Measurements from ENCODE around the gene TNNI3K. TPM values are rescaled to one million over a fixed set of nuclear protein-coding genes. Genes with fewer than 3 reads are reported as not detected.

The TNNI3K gene
- total RNA-seq, 1 donor from 2014 or later: 1.3 TPM

DNA sequence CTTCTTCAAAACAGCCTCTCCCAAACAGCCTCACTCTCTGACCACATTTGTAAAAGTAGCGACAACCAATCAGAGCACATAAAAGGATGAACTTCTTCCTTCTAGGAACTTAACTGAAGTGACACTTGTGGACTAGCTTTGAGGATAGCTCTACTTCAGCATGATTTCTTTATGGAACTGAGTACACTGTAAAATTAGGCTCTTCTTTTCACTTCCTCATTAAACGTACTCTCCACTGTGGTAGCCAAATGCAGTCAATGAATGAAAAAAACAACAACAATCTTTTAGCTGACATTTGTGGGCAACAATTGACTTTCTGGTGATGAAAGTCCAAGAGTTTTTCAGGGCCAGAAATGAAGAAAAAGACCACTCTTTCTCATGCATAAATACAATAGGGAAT, 267.7 kb downstream of the TNNI3K start:
- Histone ChIP-seq H3K27me3 (no peaks in the 10 kb centered on the region), H3K36me3 (no peaks in the 10 kb centered on the region), H3K4me3 (no peak overlapping the region), H3K9me3 (no peaks in the 10 kb centered on the region), H3K27ac (no peak overlapping the region), H3K4me1 (no peaks in the 10 kb centered on the region)
- TF ChIP-seq, protein P1, sequence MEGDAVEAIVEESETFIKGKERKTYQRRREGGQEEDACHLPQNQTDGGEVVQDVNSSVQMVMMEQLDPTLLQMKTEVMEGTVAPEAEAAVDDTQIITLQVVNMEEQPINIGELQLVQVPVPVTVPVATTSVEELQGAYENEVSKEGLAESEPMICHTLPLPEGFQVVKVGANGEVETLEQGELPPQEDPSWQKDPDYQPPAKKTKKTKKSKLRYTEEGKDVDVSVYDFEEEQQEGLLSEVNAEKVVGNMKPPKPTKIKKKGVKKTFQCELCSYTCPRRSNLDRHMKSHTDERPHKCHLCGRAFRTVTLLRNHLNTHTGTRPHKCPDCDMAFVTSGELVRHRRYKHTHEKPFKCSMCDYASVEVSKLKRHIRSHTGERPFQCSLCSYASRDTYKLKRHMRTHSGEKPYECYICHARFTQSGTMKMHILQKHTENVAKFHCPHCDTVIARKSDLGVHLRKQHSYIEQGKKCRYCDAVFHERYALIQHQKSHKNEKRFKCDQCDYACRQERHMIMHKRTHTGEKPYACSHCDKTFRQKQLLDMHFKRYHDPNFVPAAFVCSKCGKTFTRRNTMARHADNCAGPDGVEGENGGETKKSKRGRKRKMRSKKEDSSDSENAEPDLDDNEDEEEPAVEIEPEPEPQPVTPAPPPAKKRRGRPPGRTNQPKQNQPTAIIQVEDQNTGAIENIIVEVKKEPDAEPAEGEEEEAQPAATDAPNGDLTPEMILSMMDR (IDR thresholded peaks at IDR 0.05): no peak
- DNase-seq (no peak), ATAC-seq (no peak)
- intact Hi-C loops (cut with DNase I): no loop called here

DNA sequence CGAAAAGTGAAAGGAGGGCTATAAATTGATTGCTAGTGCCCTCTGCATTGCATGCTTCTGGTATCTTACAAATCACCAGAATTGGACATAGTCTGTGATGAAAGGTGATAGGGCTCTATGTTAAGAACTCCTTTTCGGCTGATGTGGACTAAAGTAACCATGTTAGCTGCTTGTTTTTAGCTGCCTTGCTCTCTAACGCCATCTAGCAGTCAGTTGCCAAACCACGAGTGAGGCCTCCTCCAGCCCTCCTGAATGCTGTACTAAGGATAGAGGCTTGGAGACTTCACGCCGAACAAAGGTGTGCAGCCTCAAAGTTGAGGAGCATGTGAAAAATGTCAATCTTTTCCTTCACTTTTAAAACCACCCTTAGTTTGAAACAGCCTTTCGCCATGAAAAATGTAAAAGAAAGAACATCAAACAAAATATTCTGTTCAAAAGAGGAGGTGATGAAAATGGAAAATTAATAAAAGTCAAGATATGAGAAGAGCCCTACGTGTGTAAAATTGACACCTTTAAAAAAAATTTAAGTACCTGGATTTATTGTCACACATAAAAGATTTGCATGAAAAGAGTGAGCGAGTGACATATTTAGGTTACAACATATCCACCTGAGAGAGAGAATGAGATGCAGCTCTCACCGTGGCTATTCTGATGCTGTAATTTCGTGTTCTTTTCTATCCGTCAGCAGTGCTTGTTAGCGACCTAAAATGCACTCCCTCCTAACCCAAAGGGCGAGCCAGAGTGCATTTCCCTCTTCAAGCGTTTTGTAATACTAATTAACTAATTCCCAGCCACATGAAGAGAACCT, 269.1 kb downstream of the TNNI3K start:
- no peak overlapping the region for H3K4me3 ChIP-seq
- peak; percentile 81 for ATAC-seq

DNA sequence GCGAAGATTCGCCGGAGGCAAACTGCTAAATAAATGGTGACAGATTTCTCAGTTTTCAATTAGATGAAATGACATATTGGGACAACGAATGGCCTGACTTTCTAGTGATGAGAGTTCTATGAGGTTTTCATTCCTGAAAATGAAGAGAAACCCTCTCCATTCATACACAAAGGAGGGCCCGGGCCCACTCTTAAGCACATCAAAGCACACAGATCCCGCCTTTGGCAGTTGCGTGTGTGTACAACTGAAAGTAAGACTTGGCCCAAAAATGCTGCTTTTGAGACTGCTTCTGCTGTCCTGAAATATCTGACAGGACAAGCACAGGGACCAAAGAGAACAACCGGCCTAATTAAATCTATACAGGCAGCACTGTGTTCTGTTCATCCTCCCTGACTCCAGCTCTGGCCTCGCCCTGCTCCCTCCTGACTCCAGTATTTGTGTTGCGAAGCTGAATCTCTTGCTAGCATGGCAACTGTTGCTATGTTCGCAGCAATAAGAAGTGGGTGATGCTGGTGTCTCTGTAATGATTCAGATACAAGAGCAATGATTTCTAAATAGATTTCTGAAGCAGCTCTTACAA, 269.8 kb downstream of the TNNI3K start:
- no peak overlapping the region for H3K4me3 ChIP-seq
- no peaks in the 10 kb centered on the region for H3K9me3 ChIP-seq
- no peak for DNase-seq
- TF ChIP-seq, protein P1 (IDR thresholded peaks at IDR 0.05): no peak
- H3K27me3 ChIP-seq: no peaks in the 10 kb centered on the region
- H3K4me1 ChIP-seq: no peaks in the 10 kb centered on the region
- H3K36me3 ChIP-seq: no peaks in the 10 kb centered on the region
- H3K27ac ChIP-seq: no peak overlapping the region
- intact Hi-C loops (cut with DNase I): no loop called here
- no peak for ATAC-seq

More for the DNA sequence above, 269.1 kb downstream of the TNNI3K start:
- DNase-seq: no peak
- Histone ChIP-seq H3K36me3 (no peaks in the 10 kb centered on the region), H3K4me1 (no peaks in the 10 kb centered on the region), H3K27me3 (no peaks in the 10 kb centered on the region), H3K9me3 (no peaks in the 10 kb centered on the region), H3K27ac (no peak overlapping the region)
- TF ChIP-seq, protein P1 (IDR thresholded peaks at IDR 0.05): peak; percentile 63
- intact Hi-C loops (cut with DNase I): no loop called here

DNA sequence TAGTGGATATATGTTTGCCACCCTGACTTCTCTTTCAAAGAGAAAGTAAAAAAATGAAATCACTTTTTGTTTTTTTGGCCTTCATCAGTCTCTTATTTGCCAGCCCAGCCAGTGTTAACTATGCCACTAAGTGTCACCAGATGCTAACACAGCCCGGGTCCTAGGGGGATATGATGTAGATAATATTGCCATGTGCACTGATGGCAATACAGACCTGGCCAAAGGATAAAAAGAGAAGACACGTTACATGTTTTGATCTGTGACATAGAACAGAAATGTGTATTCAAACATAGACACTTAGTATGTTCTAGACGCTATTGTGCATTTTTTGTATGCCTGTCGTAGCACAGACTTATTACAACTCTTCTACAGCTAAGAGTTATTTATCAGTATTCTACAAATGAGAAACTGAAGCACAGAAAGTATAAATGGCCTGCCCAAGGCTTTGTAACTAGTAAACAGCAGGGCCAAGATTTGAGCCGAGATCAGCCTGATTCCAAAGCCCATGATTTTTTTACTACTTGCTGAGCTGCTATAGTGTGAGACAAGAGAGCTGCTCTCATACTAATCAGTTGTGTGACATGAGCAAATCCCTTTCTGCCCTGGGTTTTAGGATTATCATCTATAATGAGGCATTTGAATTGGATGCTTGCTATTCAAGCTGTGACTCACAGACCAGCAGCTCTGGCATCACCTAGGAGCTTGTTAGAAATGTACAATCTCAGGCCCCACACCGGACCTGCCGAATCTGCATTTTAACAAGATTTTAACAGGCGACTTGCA, 270.9 kb downstream of the TNNI3K start:
- Histone ChIP-seq H3K4me3 (no peak overlapping the region), H3K27me3 (no peaks in the 10 kb centered on the region), H3K27ac (no peak overlapping the region), H3K36me3 (no peaks in the 10 kb centered on the region), H3K4me1 (no peaks in the 10 kb centered on the region), H3K9me3 (no peaks in the 10 kb centered on the region)
- TF ChIP-seq, protein P1 (IDR thresholded peaks at IDR 0.05): no peak
- intact Hi-C loops (cut with DNase I): no loop called here
- ATAC-seq: no peak
- DNase-seq: no peak

DNA sequence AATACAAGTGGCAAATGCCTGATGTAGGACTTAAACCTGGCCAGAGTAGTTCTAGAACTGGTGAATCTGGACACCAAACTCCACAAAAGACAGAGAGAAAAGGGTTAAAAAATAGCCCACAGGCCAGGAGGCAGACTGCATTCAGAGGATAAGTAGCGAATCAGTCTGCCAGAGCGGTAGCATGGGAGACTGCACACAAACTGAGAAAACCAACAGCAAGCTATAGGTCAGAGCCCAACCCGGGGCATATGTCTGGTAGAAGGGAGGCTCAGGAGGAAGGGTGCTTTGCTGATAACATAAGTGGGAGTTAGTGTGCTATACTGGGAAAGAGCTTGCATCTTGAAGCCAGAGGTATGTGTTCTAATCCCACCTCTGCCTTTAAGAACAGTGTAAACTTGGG, 273.3 kb downstream of the TNNI3K start:
- Histone ChIP-seq H3K36me3 (no peaks in the 10 kb centered on the region), H3K27ac (no peak overlapping the region), H3K9me3 (no peaks in the 10 kb centered on the region), H3K27me3 (no peaks in the 10 kb centered on the region), H3K4me1 (no peaks in the 10 kb centered on the region), H3K4me3 (no peak overlapping the region)
- TF ChIP-seq, protein P1 (IDR thresholded peaks at IDR 0.05): no peak
- ATAC-seq (no peak), DNase-seq (no peak)
- intact Hi-C loops (cut with DNase I): no loop called here

Data from upper lobe of right lung (tissue), 1 donor.